GM19438 (cell line): ENCODE data around the gene ARID3C.
"Not testable (repeated sequence)": the region's sequence is repeated elsewhere in the genome, so short reads cannot be mapped to it uniquely, and the experiment has no call there.

ENCODE experiments used
- ATAC-seq: cut with Tn5 transposase; IDR thresholded peaks from one replicate; pipeline ENCODE4 v1.9.1; 2021; ENCODE audit warnings: low read depth; ENCODE audit not compliant: unreplicated experiment

The ARID3C gene

GRCh38 chr9:34653151-34654072 is 24.5 kb upstream of the ARID3C start:
- ATAC-seq: no peak

DNA sequence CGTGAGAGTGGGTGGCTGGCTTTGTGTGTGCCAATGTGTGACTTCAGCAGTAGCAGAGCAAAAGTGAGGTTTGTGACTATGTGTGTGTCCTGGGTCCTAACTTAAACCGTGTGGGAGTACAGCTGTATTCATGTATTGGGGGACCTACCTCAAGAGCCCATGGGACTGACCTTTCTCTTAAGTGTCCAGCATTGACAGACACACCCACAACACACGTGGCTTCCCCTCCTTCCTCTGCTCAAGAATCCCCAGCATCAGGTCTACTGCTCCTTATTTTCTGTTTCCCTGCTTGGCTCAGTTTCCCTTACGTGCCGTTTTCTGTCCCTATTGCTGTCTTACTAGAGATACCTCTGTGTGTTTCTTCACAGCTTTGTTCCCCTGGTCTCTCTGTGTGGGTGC is 23.7 kb upstream of the ARID3C start:
- no peak for ATAC-seq

GRCh38 chr9:34651876-34652601 is 23.2 kb upstream of the ARID3C start, which contains the start of gene IL11RA:
IL11RA (plus strand) TSS chr9:34652185; CDS start chr9:34655218, 3,033 bp downstream.
- ATAC-seq: no peak

- no peak for ATAC-seq
These were observed 22.5 kb upstream of the ARID3C start for GRCh38 chr9:34651321-34651720.

DNA sequence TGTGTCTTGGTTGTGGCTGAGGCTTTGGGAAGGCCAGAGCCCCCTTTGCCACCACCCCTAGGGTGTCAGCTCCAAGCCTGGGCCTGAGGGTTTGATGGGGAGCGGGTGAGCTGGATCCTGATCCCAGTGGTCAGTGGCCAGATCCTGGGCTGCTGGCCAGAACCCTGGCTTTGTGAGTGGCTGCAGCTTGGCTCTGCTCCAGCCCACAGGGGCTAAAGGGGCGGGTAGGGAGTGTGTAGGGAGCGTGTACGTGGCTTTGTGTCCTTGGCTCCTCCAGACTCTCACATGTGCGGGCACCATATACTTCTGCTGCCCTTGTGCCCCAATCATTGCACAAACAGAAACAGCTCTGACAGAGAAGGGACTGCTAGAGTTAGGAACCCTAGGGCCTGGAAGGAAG is 21.9 kb upstream of the ARID3C start:
- no peak for ATAC-seq

DNA sequence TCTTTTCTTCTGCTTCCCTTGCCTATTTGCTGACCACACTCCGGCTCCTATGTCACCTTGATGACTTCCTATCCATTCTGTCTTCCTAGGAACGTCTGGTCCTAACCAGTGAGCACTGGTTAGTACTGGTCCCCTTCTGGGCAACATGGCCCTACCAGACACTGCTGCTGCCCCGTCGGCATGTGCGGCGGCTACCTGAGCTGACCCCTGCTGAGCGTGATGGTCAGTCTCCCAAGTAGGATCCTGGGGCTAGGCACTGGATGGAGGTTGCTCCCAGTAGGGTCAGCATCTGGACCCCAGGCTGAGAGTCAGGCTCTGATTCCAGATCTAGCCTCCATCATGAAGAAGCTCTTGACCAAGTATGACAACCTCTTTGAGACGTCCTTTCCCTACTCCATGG is 19.8 kb upstream of the ARID3C start:
- ATAC-seq: no peak

- ATAC-seq: no peak
These were observed 18.8 kb upstream of the ARID3C start for GRCh38 chr9:34647651-34648050.

GRCh38 chr9:34647084-34647403 is 18.2 kb upstream of the ARID3C start:
- no peak for ATAC-seq

DNA sequence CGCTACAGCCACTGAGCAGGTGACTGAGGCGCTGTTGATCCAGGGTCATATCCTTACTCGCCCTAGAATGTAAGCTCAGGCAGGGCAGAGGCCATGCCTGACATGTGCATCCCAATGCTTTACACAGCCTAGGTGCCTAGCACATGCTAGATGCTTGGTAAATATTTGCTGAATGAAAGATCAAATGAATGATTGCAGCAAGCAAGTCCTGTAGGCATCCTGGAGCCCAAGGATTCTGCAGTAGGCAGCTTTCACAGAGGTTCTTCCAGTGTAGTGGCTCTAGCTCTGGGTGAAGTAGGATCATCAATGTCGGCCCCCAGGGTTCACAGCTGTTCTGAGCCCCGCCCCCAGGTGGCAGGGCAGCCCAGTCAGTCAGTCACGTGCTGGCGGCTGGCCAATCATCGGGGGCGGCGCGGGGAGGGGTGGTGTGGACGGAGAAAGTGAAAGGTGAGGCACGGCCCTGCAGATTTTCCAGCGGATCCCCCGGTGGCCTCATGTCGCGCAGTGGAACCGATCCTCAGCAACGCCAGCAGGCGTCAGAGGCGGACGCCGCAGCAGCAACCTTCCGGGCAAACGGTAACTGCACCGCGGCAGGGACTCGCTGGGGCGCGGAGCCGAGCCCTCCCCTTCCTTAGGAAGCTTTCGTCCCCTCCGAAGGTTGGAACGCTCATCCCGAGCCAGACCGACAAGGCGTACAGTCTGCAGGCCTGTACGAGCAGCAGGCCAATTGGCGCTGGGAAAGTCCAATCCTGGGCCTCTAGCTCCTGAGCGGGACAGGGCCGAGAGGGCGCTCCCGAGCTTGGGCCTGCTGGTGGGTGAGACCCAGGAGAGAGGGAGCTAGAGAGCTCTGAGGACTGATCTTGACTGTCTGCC is 17.6 kb upstream of the ARID3C start, which contains the start of gene GALT:
GALT (plus strand) TSS at position 465 of the 873 bp plus-strand sequence; CDS start at position 495, 30 bp downstream.
- ATAC-seq: peak; percentile 68

DNA sequence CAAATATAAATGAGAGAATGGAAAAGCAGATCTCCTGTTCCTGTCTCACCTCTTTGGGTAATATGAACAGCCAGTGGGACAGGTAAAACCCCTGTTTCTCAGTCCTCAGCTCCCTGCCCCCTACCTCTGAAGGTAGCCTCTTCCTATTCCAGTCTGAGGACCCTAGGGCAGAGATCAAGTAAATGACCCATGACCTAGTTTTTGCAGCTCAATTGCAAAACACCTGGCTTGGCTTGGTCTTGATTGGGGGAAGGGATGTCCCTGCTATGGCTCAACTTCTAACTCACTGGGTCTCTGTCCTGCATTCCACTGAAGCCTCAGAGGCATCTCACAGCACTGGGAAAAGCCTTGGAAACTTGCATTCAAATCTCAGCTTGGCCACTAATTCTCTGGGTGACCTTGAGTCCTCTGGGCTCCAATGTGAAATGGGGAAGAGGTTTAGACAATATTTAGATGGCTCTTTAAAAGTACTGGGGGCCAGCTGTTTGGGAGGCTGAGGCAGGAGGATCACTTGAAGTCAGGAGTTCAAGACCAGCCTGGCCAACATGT is 16.0 kb upstream of the ARID3C start:
- ATAC-seq: no peak

DNA sequence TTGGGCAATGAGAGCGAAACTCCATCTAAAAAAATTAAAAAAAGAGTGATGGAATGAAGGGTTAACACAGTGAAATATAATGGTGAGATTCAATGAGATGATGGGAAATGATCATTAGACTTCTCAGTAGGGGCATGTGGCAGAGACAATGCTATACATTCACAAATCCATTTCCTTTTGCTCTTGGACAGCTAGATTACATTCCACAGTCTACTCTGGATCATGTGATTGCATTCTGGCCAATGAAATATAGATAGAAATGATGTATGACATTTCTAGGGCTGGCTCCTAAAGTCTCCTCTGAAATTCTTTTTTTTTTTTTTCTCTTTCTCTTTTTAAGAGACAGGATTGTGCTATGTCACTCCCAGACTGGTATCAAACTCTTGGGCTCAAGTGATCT is 13.8 kb upstream of the ARID3C start:
- no peak for ATAC-seq

DNA sequence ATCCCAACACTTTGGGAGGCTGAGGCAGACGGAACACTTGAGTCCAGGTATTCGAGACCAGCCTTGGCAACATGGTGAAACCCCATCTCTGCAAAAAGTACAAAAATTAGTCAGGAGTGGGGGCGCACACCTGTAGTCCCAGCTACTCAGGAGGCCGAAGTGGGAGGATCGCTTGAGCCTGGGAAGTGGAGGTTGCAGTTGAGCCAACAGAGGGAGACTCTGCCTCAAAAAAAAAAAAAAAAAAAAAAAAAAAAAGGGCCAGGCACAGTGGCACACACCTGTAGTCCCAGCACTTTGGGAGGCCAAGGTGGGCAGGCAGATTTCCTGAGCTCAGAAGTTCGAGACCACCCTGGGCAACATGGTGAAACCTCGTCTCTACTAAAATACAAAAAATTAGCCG is 10.5 kb upstream of the ARID3C start:
- not testable (repeated sequence) for ATAC-seq

DNA sequence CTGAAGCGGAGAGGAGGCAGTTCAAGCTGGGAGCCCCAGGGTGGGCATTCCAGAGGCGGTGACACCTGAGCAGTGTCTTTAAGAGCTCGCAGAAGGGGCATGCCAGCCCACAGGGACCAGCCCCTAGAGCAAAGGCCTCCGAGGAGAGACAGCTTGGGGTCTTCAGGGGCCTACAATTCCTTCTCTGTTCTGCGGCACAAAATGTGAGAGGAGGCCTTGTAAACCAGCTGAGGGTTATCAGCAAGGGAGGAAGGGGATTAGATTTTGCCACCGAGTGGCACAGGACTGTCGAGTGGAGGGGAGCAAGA is 9.2 kb upstream of the ARID3C start:
- no peak for ATAC-seq

DNA sequence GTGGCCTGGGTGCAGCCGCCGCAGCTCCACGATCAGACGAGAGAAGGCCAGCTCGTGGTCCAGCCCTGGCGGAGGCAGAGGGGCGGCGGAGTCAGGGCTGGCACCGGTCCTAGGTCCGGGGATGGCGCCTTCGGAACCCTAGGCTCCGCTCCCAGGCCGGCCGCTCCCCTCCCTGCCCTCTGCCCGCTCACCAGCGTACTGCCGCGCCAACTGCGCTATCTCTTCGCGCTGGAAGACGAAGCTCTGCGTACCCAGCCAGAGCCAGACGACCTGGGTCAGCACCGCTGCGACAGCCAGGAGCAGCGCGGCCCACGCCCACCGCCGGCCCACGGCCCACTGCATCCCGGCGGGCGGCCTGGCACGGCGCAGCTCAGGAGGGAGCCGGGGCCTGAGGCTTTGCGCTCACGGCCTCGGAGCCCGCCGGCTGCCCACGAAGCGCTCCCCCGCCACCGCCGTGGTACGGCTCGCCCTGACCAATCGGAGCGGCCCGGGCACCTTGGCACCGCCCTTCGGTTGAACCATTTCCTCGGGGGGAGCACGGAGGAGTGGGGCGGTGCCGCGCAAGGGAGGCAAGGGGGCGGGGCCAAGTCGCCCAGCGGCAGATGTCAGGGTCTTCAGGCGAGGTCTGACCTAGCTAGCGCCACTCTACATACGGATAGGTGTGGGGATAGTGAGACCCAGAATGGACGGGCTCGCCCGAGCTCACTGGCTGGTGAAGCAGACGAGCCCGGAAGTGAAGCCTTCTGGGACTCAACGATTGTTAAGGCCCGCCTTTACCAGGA is 8.7 kb upstream of the ARID3C start, which contains the start of gene SIGMAR1:
SIGMAR1 (minus strand) TSS at position 432 of the 782 bp plus-strand sequence; CDS start at position 342, 90 bp downstream.
- peak; percentile 86 for ATAC-seq

- no peak for ATAC-seq
These were observed 8.0 kb upstream of the ARID3C start for GRCh38 chr9:34636791-34637355.

DNA sequence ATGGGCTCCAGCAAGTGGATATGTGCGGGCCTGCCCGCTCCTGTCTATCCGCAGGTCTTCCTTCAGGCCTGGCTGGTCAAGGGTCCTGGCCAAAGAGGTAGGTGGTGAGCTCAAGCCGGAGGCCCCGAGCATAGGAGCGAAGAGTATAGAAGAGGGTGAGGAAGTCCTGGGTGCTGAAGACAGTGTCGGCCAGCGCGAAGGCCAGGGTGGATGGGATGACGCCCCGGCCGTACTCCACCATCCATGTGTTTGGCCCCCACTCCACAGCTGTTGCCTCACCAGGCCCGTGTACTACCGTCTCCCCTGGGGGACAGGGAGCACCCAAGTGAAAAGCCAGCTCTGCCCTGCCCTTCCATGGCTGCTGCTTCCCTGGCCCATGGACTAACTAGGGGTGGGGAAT is 6.7 kb upstream of the ARID3C start:
- no peak for ATAC-seq

- ATAC-seq: no peak
These were observed 5.8 kb upstream of the ARID3C start for GRCh38 chr9:34634551-34635248.

GRCh38 chr9:34633851-34634550 is 5.1 kb upstream of the ARID3C start:
- no peak for ATAC-seq
